CD4-positive, alpha-beta memory T cell (primary cell): ENCODE data around the gene CCDC192. TPM values are rescaled to one million over a fixed set of nuclear protein-coding genes. Genes with fewer than 3 reads are reported as not detected.
A peak's percentile ranks its signal among the peaks of the same experiment; 100 is the strongest.

Experiments used
- CTCF ChIA-PET: fragments of 350-600 bp; sonication (Branson Sonifier 250); formaldehyde crosslinking; loops from one replicate; lab custom pipeline; 2021; ENCODE audit warnings: inconsistent platforms; ENCODE audit not compliant: partially characterized antibody; lab: Charles Lee
- POLR2A ChIA-PET: fragments of 350-600 bp; sonication (Branson Sonifier 250); formaldehyde crosslinking; loops from one replicate; lab custom pipeline; 2021; ENCODE audit not compliant: partially characterized antibody; lab: Charles Lee
- DNase-seq, 5 donors: peaks; one replicate each; pipeline versions ENCODE4 v3.0.0 to v3.0.0-alpha.2; 2020 to 2022; ENCODE audit warnings: mixed read lengths in 1 of 5
- H3K27ac ChIP-seq: one replicate; pipeline ENCODE4 v1.7.0; 2013; ENCODE audit warnings: low read depth, low read length
- H3K27me3 ChIP-seq: 2 replicates; pipeline ENCODE4 v1.7.0; 2013; ENCODE audit warnings: mild to moderate bottlenecking, low read length, moderate library complexity; ENCODE audit not compliant: insufficient read depth
- H3K36me3 ChIP-seq: 2 replicates; pipeline ENCODE4 v1.7.0; 2013; ENCODE audit warnings: mild to moderate bottlenecking, low read length, moderate library complexity; ENCODE audit not compliant: insufficient read depth
- H3K4me1 ChIP-seq: 2 replicates; pipeline ENCODE4 v1.7.0; 2013; ENCODE audit warnings: mild to moderate bottlenecking, low read length, moderate library complexity; ENCODE audit not compliant: insufficient read depth
- H3K4me3 ChIP-seq, 2 donors: one replicate each; pipeline ENCODE4 v1.7.0; 2013; ENCODE audit warnings: low read length in 2 of 2, mild to moderate bottlenecking in 1 of 2
- H3K9me3 ChIP-seq, 2 donors: one replicate each; pipeline ENCODE4 v1.7.0; 2013; ENCODE audit warnings: low read length in 2 of 2, control low read depth in 1 of 2; ENCODE audit not compliant: control insufficient read depth in 1 of 2
- H3K27ac Mint-ChIP-seq, 7 donors: one replicate each; pipeline ENCODE4 v1.8.0; 2020 to 2021; ENCODE audit warnings: mixed read lengths in 7 of 7, mild to moderate bottlenecking in 6 of 7, inconsistent platforms in 3 of 7, moderate library complexity in 3 of 7
- H3K27me3 Mint-ChIP-seq, 2 donors: one replicate each; pipeline ENCODE4 v1.8.0; 2020 to 2021; ENCODE audit warnings: mixed read lengths in 2 of 2
- H3K36me3 Mint-ChIP-seq, 2 donors: one replicate each; pipeline ENCODE4 v1.8.0; 2020 to 2021; ENCODE audit warnings: mixed read lengths in 2 of 2, inconsistent platforms in 1 of 2, mild to moderate bottlenecking in 1 of 2
- H3K4me1 Mint-ChIP-seq, 4 donors: one replicate each; pipeline ENCODE4 v1.8.0; 2020 to 2021; ENCODE audit warnings: mixed read lengths in 4 of 4, mild to moderate bottlenecking in 1 of 4
- H3K4me3 Mint-ChIP-seq, 8 donors: one replicate each; pipeline ENCODE4 v1.8.0; 2020 to 2021; ENCODE audit warnings: mixed read lengths in 8 of 8, mild to moderate bottlenecking in 7 of 8, moderate library complexity in 6 of 8, inconsistent platforms in 3 of 8
- H3K9me3 Mint-ChIP-seq, 8 donors: one replicate each; pipeline ENCODE4 v1.8.0; 2020 to 2021; ENCODE audit warnings: mixed read lengths in 8 of 8, mild to moderate bottlenecking in 5 of 8, inconsistent platforms in 3 of 8, moderate library complexity in 1 of 8
- intact Hi-C: fragments of 100-400 bp; cut with micrococcal nuclease; formaldehyde crosslinking; loops from one replicate; pipeline ENCODE4 v1.15.1; 2023
- polyA plus RNA-seq, 2 donors: library from polyadenylated mRNA; unstranded; fragments of 300-500 nt; fragmentation: Illumina TruSeq; gene quantifications; one replicate each; pipeline ENCODE4 v1.2.3, GENCODE V29; 2021
- total RNA-seq, 2 experiments: library from RNA; stranded (reverse); gene quantifications; one replicate each; pipeline ENCODE4 v1.2.3, GENCODE V29; 2021

The CCDC192 gene
- total and polyA plus RNA-seq, 4 experiments from 2014 or later, result not detected

- ChIA-PET POLR2A (interaction anchor here (0.7 to 1.0 kb wide), 2 partner anchors 7 to 190 kb away, joined by 3 to 6 read pairs; no protein-coding TSS in a partner anchor), CTCF (interaction anchor here (1.0 to 1.4 kb wide), 5 partner anchors 15 to 309 kb away, joined by 3 to 6 read pairs (median 3); partner anchors contain the start of gene SLC12A2)
- intact Hi-C loops, result loop anchor here (1.0 to 2.0 kb wide), 2 partner anchors 16 to 191 kb away; partner anchors contain the start of gene SLC12A2
- Histone ChIP-seq H3K27me3 (no peaks in the 10 kb centered on the region), H3K9me3 (no peaks in the 10 kb centered on the region), H3K27ac (peak overlapping the region; percentile 6), H3K4me3 (no peak overlapping the region), H3K4me1 (peaks cover 13% of the 10 kb centered on the region), H3K36me3 (no peaks in the 10 kb centered on the region)
- peak overlapping the region in 6 of 7 donors; percentile 28 to 83 (median 69) for H3K27ac Mint-ChIP-seq
- peak; percentile 28 to 60 (median 51) for DNase-seq
- H3K4me1 Mint-ChIP-seq, result peaks cover 9 to 21% (median 17%) of the 10 kb centered on the region in 4 donors
- H3K9me3 Mint-ChIP-seq, result peaks cover 0 to 3% (median 0%) of the 10 kb centered on the region in 8 donors
- peaks cover 0 to 2% of the 10 kb centered on the region in 2 donors for H3K27me3 Mint-ChIP-seq
- H3K36me3 Mint-ChIP-seq, result no peaks in the 10 kb centered on the region
- H3K4me3 Mint-ChIP-seq, result peak overlapping the region; percentile 10 to 68 (median 38)
These were observed 189.4 kb downstream of the CCDC192 start for GRCh38 chr5:127892467-127893207.

GRCh38 chr5:127893232-127893631 is 190.0 kb downstream of the CCDC192 start:
- H3K27ac ChIP-seq, result peak overlapping the region; percentile 6
- DNase-seq, result no peak
- Mint-ChIP-seq H3K4me3 (peak overlapping the region in 6 of 8 donors; percentile 13 to 68 (median 38)), H3K36me3 (no peaks in the 10 kb centered on the region), H3K27me3 (peaks cover 0 to 2% of the 10 kb centered on the region in 2 donors), H3K4me1 (peaks cover 9 to 21% (median 17%) of the 10 kb centered on the region in 4 donors), H3K9me3 (peaks cover 0 to 3% (median 0%) of the 10 kb centered on the region in 8 donors), H3K27ac (peak overlapping the region in 6 of 7 donors; percentile 28 to 83 (median 69))
- intact Hi-C loops, result loop anchor here (2.0 kb wide), 1 partner anchor 16 kb away; no protein-coding TSS in a partner anchor
- CTCF ChIA-PET, result interaction anchor here (1.0 to 1.4 kb wide), 5 partner anchors 15 to 308 kb away, joined by 3 to 6 read pairs (median 3); partner anchors contain the start of gene SLC12A2
- no peaks in the 10 kb centered on the region for H3K36me3 ChIP-seq
- POLR2A ChIA-PET, result interaction anchor here (0.7 to 1.0 kb wide), 2 partner anchors 8 to 189 kb away, joined by 3 to 6 read pairs; no protein-coding TSS in a partner anchor
- no peak overlapping the region for H3K4me3 ChIP-seq
- H3K4me1 ChIP-seq, result peaks cover 13% of the 10 kb centered on the region
- H3K9me3 ChIP-seq, result no peaks in the 10 kb centered on the region
- H3K27me3 ChIP-seq, result no peaks in the 10 kb centered on the region

- Mint-ChIP-seq H3K27me3 (peaks cover 0 to 2% of the 10 kb centered on the region in 2 donors), H3K4me1 (peaks cover 9 to 21% (median 17%) of the 10 kb centered on the region in 4 donors), H3K4me3 (no peak overlapping the region), H3K36me3 (no peaks in the 10 kb centered on the region), H3K27ac (no peak overlapping the region), H3K9me3 (peaks cover 0 to 3% (median 0%) of the 10 kb centered on the region in 8 donors)
- no peak overlapping the region for H3K27ac ChIP-seq
- DNase-seq, result no peak
- H3K36me3 ChIP-seq, result no peaks in the 10 kb centered on the region
- no peaks in the 10 kb centered on the region for H3K27me3 ChIP-seq
- intact Hi-C loops, result no loop called here
- H3K4me1 ChIP-seq, result peaks cover 13% of the 10 kb centered on the region
- ChIA-PET CTCF (interaction anchor here (1.1 kb wide), 1 partner anchor 18 kb away, joined by 3 read pairs; no protein-coding TSS in a partner anchor), POLR2A (no interaction called here)
- H3K9me3 ChIP-seq, result no peaks in the 10 kb centered on the region
- no peak overlapping the region for H3K4me3 ChIP-seq
These were observed 191.3 kb downstream of the CCDC192 start for GRCh38 chr5:127894461-127894860.

GRCh38 chr5:127898551-127899213 is 195.5 kb downstream of the CCDC192 start:
- Histone ChIP-seq H3K36me3 (no peaks in the 10 kb centered on the region), H3K9me3 (no peaks in the 10 kb centered on the region), H3K4me3 (no peak overlapping the region), H3K4me1 (no peaks in the 10 kb centered on the region), H3K27me3 (no peaks in the 10 kb centered on the region), H3K27ac (no peak overlapping the region)
- H3K36me3 Mint-ChIP-seq, result no peaks in the 10 kb centered on the region
- CTCF ChIA-PET, result interaction anchor here (1.2 kb wide), 1 partner anchor 10 kb away, joined by 3 read pairs; no protein-coding TSS in a partner anchor
- peaks cover 0 to 2% (median 0%) of the 10 kb centered on the region in 4 donors for H3K4me1 Mint-ChIP-seq
- DNase-seq, result no peak
- no peaks in the 10 kb centered on the region for H3K27me3 Mint-ChIP-seq
- intact Hi-C loops, result no loop called here
- no peak overlapping the region for H3K27ac Mint-ChIP-seq
- POLR2A ChIA-PET, result no interaction called here
- H3K4me3 Mint-ChIP-seq, result no peak overlapping the region
- no peaks in the 10 kb centered on the region for H3K9me3 Mint-ChIP-seq

- DNase-seq, result no peak
- no peaks in the 10 kb centered on the region for H3K9me3 ChIP-seq
- H3K4me3 ChIP-seq, result no peak overlapping the region
- H3K4me3 Mint-ChIP-seq, result no peak overlapping the region
- H3K9me3 Mint-ChIP-seq, result no peaks in the 10 kb centered on the region
- no peaks in the 10 kb centered on the region for H3K4me1 ChIP-seq
- no peak overlapping the region for H3K27ac Mint-ChIP-seq
- H3K36me3 Mint-ChIP-seq, result no peaks in the 10 kb centered on the region
- H3K27ac ChIP-seq, result no peak overlapping the region
- H3K27me3 ChIP-seq, result no peaks in the 10 kb centered on the region
- POLR2A ChIA-PET, result no interaction called here
- H3K36me3 ChIP-seq, result no peaks in the 10 kb centered on the region
- intact Hi-C loops, result no loop called here
- H3K4me1 Mint-ChIP-seq, result peaks cover 0 to 2% (median 0%) of the 10 kb centered on the region in 4 donors
- H3K27me3 Mint-ChIP-seq, result no peaks in the 10 kb centered on the region
- CTCF ChIA-PET, result no interaction called here
These were observed 196.0 kb downstream of the CCDC192 start for GRCh38 chr5:127899214-127899610.

GRCh38 chr5:127906562-127907204 is 203.5 kb downstream of the CCDC192 start:
- H3K36me3 Mint-ChIP-seq, result no peaks in the 10 kb centered on the region

More at GRCh38 chr5:127906562-127907204, 203.5 kb downstream of the CCDC192 start:
- Histone ChIP-seq H3K27ac (no peak overlapping the region), H3K4me1 (no peaks in the 10 kb centered on the region), H3K27me3 (no peaks in the 10 kb centered on the region), H3K36me3 (no peaks in the 10 kb centered on the region), H3K9me3 (no peaks in the 10 kb centered on the region), H3K4me3 (no peak overlapping the region)
- CTCF ChIA-PET, result no interaction called here
- H3K27ac Mint-ChIP-seq, result peak overlapping the region in 1 of 7 donors; percentile 30
- H3K27me3 Mint-ChIP-seq, result peaks cover 1 to 3% of the 10 kb centered on the region in 2 donors
- H3K9me3 Mint-ChIP-seq, result no peaks in the 10 kb centered on the region
- H3K4me1 Mint-ChIP-seq, result peaks cover 0 to 5% (median under 1%) of the 10 kb centered on the region in 4 donors
- no peak overlapping the region for H3K4me3 Mint-ChIP-seq
- no peak for DNase-seq
- intact Hi-C loops, result no loop called here
- POLR2A ChIA-PET, result no interaction called here
